ENCODE measurements around the gene LINGO3.
"Not testable (repeated sequence)": the region's sequence is repeated elsewhere in the genome, so short reads cannot be mapped to it uniquely, and the experiment has no call there.

The LINGO3 gene, protein sequence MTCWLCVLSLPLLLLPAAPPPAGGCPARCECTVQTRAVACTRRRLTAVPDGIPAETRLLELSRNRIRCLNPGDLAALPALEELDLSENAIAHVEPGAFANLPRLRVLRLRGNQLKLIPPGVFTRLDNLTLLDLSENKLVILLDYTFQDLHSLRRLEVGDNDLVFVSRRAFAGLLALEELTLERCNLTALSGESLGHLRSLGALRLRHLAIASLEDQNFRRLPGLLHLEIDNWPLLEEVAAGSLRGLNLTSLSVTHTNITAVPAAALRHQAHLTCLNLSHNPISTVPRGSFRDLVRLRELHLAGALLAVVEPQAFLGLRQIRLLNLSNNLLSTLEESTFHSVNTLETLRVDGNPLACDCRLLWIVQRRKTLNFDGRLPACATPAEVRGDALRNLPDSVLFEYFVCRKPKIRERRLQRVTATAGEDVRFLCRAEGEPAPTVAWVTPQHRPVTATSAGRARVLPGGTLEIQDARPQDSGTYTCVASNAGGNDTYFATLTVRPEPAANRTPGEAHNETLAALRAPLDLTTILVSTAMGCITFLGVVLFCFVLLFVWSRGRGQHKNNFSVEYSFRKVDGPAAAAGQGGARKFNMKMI

DNA sequence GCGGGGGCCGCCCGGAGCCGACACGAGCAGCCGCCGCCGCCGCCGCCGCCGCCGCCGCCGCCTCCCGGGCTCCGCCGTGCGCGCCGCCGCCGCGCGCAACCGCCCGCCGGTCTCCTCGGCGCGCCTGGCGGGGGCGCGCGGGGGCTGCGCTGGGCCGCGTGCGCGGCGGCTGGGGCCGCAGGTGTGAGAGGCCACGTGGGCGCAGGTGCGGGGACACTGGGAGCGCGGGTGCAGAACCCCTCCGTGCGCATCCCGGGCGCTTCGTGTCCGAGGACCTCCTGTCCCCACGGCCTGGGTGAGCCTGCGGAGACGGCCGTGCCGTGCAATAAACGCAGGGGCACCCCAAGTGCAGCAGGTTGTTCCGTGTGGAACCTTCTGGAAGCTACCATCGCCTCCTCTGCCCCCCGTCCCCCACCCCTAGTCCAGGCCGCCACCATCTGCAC is at the start of gene LINGO3:
Gene LINGO3 (minus strand): TSS at position 41 of the 443 bp plus-strand sequence. CDS start 16,378 bp downstream, outside the sequence.
- DNase-seq: no peak

DNA sequence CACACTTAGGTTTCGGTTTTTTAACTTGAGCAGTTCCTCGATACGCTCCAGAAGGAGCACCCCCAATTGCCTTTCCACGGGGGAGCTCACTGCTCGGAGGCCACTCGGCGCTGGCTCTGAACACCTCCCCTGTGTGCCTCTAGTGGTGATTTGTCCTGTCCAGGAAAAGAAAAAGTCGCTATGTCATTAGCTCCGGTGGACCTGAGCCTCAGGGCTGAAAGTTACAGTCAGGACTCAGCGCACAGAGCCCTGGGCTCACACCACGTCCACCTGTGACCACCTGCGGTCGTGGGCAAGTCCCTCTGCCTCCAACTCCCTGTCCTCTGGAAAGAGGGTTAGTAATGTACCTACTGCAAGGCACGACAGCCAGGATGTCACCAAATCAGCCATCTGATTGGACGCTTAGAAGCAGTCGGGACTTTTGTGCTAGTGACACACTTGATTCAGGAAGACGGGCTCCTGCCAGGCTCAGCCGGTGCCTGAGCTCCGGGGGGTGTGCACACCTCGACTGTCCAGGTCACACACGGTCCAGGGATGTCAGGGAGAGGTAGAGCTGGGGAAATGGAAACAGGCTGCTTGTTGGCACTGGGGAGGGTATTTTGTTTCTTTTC is 48.2 kb upstream of the LINGO3 start:
- DNase-seq: no peak

DNA sequence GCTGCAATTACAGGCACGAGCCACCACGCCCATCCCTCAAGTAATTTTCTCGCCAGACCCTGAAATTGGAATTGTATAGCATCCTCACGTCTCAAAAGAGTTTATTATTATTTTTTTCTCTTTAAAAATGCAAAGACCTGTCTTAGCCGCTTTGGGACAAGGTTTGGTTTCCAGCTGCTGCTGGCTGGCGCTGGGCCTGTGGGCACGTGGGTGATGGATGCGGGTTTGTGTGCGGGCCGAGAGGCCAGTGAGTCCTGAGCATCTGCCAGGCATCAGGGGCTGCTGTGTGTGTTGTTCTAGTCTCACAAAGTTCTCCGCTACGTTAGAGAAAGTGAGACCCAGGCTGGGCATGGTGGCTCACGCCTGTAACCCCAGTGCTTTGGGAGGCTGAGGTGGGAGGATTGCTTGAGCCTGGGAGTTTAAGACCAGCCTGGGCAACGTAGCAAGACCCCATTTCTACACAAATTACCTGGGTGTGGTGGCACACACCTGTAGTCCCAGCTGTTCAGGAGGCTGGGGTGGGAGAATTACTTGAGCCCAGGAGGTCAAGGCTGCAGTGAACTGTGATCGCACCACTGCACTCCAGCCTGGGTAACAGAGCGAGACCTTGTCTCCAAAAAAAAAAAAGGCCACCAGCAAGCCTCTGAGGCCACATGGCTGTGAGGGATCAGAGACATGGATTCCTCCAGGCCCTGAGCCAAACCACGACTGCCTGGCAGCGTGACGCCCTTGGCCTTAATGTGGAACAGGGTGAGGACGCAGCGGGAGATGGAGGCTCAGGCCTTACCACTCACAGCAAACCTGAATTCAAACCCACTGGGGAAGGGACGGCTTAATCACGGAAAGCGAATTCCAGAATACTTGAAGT is 47.4 kb upstream of the LINGO3 start:
- no peak for DNase-seq

DNA sequence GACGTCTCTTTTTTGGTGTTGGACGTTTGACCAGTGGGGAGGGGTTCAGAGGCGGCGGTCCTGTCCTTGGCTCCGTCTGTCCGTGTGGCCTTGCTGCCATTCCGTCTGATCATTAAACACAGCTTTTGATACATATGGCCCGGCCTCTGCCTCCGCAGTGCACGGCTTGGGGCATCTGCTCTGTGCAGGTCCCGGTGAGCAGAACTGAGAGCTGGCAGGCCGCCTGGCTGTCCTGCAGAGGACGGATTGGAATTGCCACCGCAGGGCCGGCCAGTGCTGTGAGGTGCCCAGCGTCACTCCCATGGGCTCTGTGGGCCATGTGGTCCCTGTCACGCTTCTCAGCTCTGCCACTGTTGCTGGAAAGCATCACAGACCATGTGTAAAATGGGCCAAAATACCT is 46.7 kb upstream of the LINGO3 start:
- no peak for DNase-seq

DNA sequence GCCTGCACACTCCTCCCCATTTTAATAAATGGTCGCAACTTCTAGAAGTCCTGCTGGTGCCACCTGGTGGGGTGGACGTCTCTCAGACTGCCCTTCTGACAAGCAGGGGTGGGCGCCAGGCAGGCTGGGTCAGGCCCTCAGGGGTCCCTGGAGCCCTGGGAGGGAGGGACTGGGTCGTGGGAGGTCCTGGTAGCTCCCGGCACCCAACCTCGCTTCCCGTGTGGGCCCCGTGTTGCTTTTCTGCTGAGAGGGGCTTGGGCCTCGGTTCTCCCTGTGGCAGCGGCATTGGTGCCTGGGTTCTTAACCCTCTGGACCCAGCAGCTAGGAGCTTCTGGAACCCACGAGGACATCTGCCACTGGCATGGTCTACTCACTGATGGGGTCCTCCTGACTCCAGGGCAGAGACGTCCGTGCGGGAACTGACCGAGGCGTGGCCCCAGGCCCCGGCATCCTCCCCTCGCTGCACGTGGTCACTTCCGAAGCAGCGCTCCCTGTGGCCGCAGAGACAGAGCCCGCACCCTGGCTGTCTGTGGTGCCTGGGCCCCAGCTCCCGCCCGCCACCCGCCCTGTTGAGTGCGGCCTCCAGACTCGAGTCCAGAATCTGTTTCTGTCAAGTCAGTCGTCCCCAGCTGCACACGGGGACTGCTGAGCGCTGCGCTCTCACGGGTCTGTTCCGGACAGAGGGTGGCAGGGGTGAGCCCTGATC is 46.1 kb upstream of the LINGO3 start:
- no peak for DNase-seq

DNA sequence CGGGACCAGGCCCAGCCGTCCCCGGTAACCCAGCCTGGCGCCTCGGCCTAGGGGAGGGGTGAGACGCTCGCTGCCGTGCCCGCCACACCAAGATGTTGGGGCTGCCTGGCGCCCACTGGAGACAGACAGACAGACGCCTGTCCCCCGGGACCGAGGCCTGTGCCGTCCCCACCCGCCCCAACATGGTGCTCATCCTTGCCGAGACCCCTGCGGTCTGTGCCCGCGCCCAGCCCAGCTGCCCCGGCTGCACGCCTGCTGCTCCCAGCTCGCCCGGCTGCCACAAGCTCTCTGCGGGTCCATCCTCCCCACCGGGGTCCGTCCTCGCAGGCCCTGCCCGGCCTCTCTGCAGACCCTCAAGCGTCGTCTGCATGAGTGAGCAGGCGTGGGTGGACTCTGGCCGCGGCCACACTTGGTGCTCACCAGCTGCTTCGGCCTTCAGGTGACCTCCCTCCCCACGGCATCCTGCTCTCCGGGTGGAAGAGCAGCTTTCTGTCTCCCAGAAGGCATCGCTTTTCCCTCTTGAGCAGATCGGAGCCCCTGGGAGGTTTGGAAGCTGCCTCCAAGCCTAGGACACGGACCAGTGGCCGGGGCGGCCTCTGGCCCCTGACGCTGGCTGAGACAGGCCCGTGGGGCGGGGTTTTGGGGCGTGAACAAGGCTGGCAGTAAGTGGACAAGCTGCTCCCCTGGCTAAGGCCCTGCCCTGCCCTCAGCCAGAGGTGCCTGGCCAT is 45.4 kb upstream of the LINGO3 start:
- DNase-seq: no peak

DNA sequence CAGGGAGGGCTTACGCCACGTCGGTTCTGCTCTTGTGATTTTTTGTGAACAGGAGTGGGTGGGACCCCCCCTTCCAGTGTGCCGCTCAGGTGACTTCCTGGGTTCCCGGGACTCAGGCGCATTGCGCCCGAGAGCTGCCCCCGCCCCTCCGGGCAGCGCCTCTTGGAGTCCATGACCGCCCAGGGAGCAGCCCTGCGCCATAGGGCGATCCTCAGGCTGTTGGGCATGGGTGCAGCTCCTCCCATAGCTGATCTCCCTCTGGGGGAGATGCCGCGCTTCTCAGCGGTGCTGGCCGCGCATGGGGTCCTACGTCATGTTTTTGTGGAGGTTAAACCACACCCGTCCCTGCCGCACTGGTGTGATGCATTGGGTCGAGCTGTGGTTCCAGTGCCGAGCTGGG is 44.2 kb upstream of the LINGO3 start:
- no peak for DNase-seq

DNA sequence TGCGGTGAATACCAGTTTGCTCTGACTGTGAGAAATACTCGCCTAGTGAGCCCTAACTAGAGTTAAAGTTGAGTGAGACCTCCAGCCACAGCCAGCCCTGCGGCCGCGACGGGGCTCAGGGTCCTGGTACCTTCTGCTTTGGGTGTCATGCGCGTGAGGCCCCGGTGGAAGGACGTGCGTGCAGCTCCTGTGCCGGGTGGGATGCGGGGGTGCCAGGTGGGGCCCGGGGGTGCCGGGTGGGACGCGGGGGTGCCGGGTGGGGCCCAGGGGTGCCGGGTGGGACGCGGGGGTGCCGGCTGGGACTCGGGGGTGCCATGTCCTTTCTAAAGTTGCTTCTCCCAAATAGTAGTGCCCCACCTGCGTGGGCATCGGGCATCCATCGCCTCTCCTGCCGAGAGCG is 43.6 kb upstream of the LINGO3 start:
- DNase-seq: no peak

DNA sequence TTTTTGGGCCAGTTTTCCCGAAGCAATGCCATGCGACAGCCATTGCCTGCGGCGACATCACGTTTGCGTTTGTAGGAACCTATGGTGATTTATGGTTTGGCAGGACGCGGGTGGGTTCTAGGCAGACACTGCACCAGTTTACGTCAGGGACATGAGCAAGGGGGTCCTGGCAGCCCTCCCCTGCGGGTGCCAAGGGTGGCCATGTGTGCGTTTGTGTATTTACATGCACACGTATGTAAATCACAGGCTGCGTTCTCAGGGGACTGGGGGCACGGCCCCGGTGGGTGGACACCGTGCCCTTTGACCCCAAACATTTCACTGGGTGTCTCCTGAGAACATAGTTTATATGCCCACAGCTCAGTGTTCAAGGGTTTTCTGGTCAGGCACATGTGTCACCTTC is 42.7 kb upstream of the LINGO3 start:
- DNase-seq: no peak

DNA sequence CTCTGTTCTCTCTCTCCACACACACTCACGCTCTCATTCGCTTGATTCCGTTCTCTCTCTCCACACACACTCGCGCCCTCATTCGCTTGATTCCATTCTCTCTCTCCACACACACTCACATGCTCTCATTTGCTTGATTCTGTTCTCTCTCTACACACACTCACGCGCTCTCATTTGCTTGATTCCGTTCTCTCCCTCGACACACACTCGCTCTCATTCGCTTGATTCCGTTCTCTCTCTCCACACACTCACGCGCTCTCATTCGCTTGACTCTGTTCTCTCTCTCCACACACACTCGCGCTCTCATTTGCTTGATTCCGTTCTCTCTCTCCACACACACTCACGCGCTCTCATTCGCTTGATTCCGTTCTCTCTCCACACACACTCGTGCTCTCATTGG is 41.9 kb upstream of the LINGO3 start:
- not testable (repeated sequence) for DNase-seq

DNA sequence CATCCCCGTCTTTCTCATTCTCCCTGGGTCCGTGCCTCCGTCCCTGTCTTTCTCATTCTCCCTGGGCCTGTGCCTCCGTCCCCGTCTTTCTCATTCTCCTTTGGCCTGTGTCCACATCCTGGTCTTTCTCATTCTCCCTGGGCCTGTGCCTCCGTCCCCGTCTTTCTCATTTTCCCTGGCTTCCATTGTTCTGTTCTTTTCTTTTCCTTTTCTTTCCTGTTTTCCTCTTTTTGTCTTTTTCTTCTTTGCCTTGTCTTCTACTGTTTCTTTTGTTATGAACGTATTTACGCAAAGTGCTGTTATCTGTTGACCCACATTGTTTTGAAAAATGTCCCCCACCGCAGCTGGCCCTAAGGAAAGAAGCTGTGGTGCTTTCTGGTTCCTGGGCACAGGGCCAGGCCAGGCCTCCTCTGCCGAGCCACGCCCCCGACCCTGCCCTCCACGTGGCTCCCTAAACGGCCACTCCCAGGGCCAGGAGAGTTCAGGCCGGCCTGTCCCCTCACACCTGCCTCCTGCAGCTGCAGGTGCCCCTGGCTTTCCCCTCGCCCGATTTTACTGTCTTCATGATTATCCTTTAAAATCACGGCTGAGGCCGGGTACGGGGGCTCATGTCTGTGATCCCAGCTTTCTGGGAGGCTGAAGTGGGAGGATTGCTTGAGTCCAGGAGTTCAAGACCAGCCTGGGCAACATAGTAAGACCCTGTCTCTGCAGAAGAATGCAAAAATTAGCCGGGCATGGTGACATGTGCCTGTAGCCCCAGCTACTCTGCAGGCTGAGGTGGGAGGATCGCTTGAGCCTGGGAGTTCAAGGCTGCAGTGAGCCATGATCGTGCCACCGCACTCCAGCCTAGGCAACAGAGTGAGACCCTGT is 38.1 kb upstream of the LINGO3 start:
- DNase-seq: peak; percentile 78

DNA sequence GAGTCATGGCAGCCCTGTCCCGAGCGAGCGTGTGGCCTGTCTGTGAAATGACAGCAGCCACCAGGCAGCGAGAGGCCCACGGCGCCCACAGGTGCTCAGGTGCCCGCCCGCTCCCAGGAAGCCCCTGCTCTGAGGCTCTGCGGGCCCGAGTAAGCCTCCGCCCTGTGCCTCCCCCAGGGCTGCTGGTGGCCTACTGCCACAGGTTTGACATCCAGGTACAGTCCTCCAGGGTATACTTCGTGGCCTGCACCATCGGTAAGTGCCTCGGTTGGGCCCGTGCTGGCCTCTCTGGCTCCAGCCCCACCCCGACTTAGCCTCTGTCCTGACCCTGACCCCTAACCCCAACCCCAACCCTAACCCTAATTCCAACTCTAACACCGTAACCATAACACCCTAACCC is 37.1 kb upstream of the LINGO3 start:
- no peak for DNase-seq

DNA sequence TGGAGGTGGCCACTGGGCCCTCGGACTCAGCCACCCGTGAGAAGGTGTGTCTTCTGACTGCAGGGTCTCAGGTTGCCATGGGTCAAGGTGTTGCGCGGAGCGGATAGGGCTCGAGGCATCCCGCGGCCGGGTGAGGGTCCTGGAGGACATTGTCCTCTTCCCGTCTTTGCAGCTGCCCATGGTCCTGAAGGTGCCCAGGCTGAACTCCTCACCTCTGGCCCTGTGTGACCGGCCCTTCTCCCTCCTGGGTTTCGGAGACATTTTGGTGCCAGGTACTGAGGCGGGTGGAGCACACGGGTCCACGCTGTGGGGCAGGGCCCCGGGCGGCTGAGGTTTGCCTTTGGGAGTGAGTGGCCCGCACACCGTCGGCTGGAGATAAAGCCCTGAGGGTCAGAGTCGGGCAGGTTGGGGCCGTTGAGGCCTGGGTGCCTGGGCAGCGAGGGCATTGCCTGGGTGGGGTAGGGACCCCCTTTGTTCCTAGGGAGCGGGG is 36.5 kb upstream of the LINGO3 start:
- no peak for DNase-seq

DNA sequence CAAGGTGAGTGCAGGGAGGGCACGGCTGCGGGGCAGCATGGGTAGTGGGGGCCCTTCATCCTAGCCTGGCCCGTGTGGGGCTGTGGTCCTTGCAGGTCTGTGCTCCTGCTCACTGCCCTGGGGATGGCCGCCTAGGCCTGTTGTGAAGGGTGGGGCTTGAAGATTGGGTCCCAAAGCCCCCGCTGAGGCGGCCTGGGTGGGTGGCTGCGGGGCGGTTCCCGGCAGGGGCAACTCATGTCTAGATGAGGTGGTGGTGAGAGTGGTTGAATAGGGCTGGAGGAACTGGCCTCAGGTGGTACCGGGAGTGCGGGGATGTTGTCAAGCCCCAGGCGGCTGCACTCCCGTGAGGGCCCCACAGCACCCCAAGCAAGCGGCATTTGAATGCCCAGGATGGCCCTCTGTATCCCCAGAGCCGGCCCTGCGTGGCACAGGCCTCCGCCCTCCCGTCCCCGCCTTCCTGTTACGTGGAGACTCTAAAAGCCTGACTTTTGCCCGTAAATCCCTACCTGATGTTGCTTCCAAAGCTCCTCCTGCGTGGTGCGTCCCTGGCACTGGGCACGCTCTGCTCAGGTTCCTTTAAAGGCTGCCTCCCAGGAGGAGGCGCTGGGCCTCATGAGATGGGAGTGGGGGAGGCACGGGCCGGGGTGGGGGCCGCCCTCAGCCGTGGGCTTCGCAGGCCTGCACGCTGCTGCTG is 35.5 kb upstream of the LINGO3 start:
- DNase-seq: no peak

DNA sequence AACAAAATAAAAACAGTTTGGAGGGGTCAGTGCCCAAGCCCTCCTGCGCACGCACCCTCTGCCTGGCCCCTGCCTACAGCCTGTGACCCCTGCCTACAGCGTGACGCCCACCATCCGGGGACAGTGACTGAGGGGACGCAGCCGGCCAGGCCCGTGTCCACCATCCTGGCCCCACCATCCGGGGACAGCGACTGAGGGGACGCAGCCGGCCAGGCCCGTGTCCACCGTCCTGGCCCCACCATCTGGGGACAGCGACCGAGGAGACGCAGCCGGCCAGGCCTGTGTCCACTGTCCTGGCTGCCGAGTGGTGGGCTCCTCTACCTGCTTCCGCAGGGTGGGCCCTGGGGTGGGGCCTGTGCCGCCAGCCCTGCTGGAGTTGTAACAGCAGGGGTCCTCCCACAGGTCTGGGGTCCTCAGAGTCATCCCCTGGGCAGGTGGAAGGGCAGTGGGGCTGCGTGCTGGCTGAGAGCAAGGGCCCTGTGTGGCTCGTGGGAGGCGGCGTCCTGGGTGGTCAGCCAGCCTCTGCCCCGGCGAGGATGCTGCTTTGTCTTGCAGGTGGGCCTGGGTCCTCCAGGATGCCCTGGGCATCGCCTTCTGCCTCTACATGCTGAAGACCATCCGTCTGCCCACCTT is 34.8 kb upstream of the LINGO3 start:
- DNase-seq: no peak

DNA sequence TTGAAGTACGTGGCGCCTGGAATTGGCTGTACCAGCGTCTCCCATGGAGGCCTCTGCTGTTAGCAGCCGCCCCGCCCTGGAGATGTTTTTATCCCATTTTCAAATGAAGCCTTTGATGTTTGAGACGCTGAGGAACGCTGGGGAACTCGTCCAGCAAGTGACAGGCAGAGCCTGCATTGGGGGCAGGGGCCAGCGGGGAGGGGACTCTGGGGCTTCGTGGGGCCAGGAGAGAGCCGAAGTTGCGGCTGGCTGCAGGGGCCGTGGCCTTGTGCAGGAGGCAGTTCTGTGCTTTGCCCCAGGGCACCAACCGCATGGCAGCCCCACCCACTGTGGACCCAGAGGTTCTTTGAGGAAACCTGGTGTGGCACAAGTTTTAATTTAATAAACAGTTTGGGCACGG is 34.0 kb upstream of the LINGO3 start:
- no peak for DNase-seq

DNA sequence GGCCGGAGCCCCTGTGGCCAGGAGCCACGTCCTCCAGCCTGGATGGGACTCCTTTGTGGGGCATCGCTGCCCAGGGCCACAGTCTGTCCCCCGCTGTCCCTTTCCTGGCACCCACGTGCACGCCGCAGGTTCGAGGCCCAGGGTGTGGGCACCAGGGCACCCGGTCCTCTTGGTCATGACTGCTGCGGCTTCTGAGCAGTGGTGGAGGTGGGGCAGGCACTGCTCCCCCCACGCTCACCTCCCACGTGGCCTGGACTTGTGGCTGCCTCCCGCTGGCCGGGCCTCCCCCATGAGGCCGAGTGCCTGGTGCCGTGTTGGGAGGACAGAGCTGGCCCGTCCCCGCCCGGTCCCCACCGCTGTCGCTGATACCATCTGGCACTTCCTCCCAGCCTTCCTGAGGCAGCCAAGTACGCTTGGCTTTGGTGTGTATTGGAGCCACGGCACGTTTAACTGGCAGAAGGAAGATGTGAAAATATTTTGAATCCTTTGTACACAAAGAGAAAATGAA is 33.3 kb upstream of the LINGO3 start:
- no peak for DNase-seq

DNA sequence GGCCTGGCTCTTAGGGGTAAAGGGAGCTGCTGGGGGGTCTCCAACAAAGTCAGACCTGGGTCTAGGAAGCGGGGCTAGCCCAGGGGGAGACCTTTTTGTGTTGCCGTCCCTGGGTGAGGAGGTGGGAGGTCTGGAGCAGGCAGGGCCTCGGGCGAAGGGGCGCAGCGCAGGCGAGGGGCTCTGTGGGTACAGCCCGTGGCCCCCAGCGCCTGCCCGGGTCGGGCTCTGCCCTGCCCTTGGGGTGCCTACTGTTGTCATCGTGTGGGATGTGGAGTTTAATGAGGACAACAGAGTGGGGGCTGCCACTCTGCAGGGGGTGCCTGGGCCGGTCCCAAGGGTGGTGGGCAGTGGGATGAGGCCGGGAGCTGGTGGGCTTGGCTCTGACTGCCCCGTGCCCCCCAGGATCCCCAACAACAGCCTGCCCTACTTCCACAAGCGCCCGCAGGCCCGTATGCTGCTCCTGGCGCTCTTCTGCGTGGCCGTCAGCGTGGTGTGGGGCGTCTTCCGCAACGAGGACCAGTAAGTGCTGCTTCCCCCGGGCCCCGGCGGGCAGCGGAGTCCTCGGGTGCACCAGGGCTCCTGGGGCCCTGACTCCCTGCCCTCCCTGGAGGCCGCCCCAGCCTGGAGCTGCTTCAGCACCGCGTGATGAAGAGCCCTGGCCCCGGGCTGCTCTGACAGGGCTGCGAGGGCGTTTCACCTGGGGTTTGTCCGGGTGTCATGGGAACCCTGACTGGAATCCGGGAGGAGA is 32.7 kb upstream of the LINGO3 start:
- DNase-seq: no peak

Measured in COR-L47 (cell line).